ENCODE measurements around the gene EXOC4.

EXOC4 gene

DNA sequence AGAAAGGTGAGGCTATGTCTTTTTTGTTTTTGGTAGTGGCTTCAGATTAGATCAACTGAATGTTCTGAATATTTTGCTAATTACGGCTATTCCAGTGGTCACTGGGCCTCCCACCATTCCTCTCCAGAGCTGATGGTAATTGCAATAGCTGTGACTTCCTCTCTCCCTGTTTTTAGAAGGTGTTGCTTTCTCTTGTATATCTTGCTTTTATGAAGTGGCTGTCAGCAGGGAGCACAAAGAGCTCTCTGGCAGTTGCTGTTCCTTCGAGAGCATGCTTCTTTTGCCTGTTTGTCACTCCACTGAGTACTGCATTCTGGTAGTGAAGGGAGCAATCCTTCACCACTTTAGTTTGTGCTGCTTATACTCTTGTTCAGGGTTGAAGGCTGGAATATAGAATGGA, 133.3 kb downstream of the EXOC4 start:
- POLR2A ChIA-PET = no interaction called here
- Histone ChIP-seq H3K27me3 (replicated peaks in 2 of 5; ENCODE audit: control insufficient read depth in 4 of 5, insufficient read depth in 5 of 5, low read length in 4 of 5) (no peaks in the 10 kb centered on the region), H3K4me3 (ENCODE audit: control insufficient read depth in 1 of 7, extremely low read depth in 1 of 7, insufficient read depth in 4 of 7, low read depth in 2 of 7, low read length in 6 of 7) (no peak overlapping the region), H3K9me3 (ENCODE audit: control extremely low read depth in 1 of 5, control insufficient read depth in 4 of 5, insufficient read depth in 2 of 5, low read depth in 1 of 5, low read length in 4 of 5) (peaks cover 0 to 1% (median 0%) of the 10 kb centered on the region in 5 experiments), H3K27ac (ENCODE audit: insufficient read depth in 1 of 2, low read depth in 1 of 2, low read length in 2 of 2, poor library complexity in 1 of 2, severe bottlenecking in 2 of 2) (no peak overlapping the region), H3K36me3 (ENCODE audit: control insufficient read depth in 4 of 4, insufficient read depth in 4 of 4, low read length in 3 of 4) (peaks cover 2 to 4% (median 4%) of the 10 kb centered on the region in 4 experiments), H3K4me1 (ENCODE audit: control extremely low read depth in 1 of 4, control insufficient read depth in 4 of 4, insufficient read depth in 4 of 4, low read length in 3 of 4) (no peaks in the 10 kb centered on the region)
- no peak for DNase-seq
- 100% methylated on average over 2 of the region's 2 CpGs for WGBS (ENCODE audit: insufficient coverage)
- CTCF ChIA-PET = no interaction called here

- 87% methylated on average over 4 of the region's 4 CpGs for WGBS (ENCODE audit: insufficient coverage)
- CTCF ChIA-PET = no interaction called here
These were observed 136.8 kb downstream of the EXOC4 start for GRCh38 chr7:133389727-133390126.

GRCh38 chr7:133391206-133391605, 138.3 kb downstream of the EXOC4 start:
- Histone ChIP-seq H3K4me3 (ENCODE audit: control insufficient read depth in 1 of 7, extremely low read depth in 1 of 7, insufficient read depth in 4 of 7, low read depth in 2 of 7, low read length in 6 of 7) (no peak overlapping the region), H3K27ac (ENCODE audit: insufficient read depth in 1 of 2, low read depth in 1 of 2, low read length in 2 of 2, poor library complexity in 1 of 2, severe bottlenecking in 2 of 2) (no peak overlapping the region), H3K9me3 (ENCODE audit: control extremely low read depth in 1 of 5, control insufficient read depth in 4 of 5, insufficient read depth in 2 of 5, low read depth in 1 of 5, low read length in 4 of 5) (no peaks in the 10 kb centered on the region), H3K27me3 (replicated peaks in 2 of 5; ENCODE audit: control insufficient read depth in 4 of 5, insufficient read depth in 5 of 5, low read length in 4 of 5) (no peaks in the 10 kb centered on the region), H3K36me3 (ENCODE audit: control insufficient read depth in 4 of 4, insufficient read depth in 4 of 4, low read length in 3 of 4) (no peaks in the 10 kb centered on the region), H3K4me1 (ENCODE audit: control extremely low read depth in 1 of 4, control insufficient read depth in 4 of 4, insufficient read depth in 4 of 4, low read length in 3 of 4) (peaks cover 0 to 3% (median 0%) of the 10 kb centered on the region in 4 experiments)
- ChIA-PET CTCF (no interaction called here), POLR2A (no interaction called here)
- WGBS (ENCODE audit: insufficient coverage) = over 99% methylated on average over 11 of the region's 11 CpGs
- no peak for DNase-seq

More at GRCh38 chr7:133389727-133390126, 136.8 kb downstream of the EXOC4 start:
- peak in 1 of 3 donors; percentile 4 for DNase-seq
- H3K27ac ChIP-seq (ENCODE audit: insufficient read depth in 1 of 2, low read depth in 1 of 2, low read length in 2 of 2, poor library complexity in 1 of 2, severe bottlenecking in 2 of 2) = no peak overlapping the region
- POLR2A ChIA-PET = interaction anchor here (0.6 kb wide), 1 partner anchor 811 kb away, joined by 8 read pairs; no protein-coding TSS in a partner anchor
- H3K27me3 ChIP-seq (replicated peaks in 2 of 5; ENCODE audit: control insufficient read depth in 4 of 5, insufficient read depth in 5 of 5, low read length in 4 of 5) = no peaks in the 10 kb centered on the region
- H3K4me3 ChIP-seq (ENCODE audit: control insufficient read depth in 1 of 7, extremely low read depth in 1 of 7, insufficient read depth in 4 of 7, low read depth in 2 of 7, low read length in 6 of 7) = no peak overlapping the region
- peaks cover 0 to 4% (median 3%) of the 10 kb centered on the region in 4 experiments for H3K36me3 ChIP-seq (ENCODE audit: control insufficient read depth in 4 of 4, insufficient read depth in 4 of 4, low read length in 3 of 4)
- no peaks in the 10 kb centered on the region for H3K9me3 ChIP-seq (ENCODE audit: control extremely low read depth in 1 of 5, control insufficient read depth in 4 of 5, insufficient read depth in 2 of 5, low read depth in 1 of 5, low read length in 4 of 5)
- peaks cover 0 to 3% (median 0%) of the 10 kb centered on the region in 4 experiments for H3K4me1 ChIP-seq (ENCODE audit: control extremely low read depth in 1 of 4, control insufficient read depth in 4 of 4, insufficient read depth in 4 of 4, low read length in 3 of 4)

DNA sequence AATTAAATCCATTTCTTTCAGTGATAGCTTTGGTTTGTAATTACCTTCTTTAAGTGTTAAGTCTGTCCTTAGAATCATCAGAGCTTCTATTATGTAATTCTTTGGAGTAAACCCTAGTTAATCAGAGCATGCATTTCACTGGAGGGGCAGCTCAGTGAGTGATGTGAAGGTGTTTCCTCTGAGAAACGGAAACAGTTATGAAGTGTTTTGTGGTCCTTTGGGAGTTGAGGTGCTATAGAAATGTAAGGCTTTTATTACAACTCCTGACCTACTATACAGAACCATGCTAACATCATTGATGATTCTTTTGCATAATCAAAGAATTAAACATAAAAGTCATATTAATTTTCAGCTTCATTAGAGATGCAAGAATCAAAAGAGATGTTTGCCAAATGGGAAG, 141.5 kb downstream of the EXOC4 start:
- ChIA-PET POLR2A (interaction anchor here (0.6 kb wide), 1 partner anchor 467 kb away, joined by 3 read pairs; no protein-coding TSS in a partner anchor), CTCF (no interaction called here)
- Histone ChIP-seq H3K9me3 (ENCODE audit: control extremely low read depth in 1 of 5, control insufficient read depth in 4 of 5, insufficient read depth in 2 of 5, low read depth in 1 of 5, low read length in 4 of 5) (no peaks in the 10 kb centered on the region), H3K27me3 (replicated peaks in 2 of 5; ENCODE audit: control insufficient read depth in 4 of 5, insufficient read depth in 5 of 5, low read length in 4 of 5) (no peaks in the 10 kb centered on the region), H3K4me3 (ENCODE audit: control insufficient read depth in 1 of 7, extremely low read depth in 1 of 7, insufficient read depth in 4 of 7, low read depth in 2 of 7, low read length in 6 of 7) (no peak overlapping the region), H3K4me1 (ENCODE audit: control extremely low read depth in 1 of 4, control insufficient read depth in 4 of 4, insufficient read depth in 4 of 4, low read length in 3 of 4) (peaks cover 0 to 3% (median 0%) of the 10 kb centered on the region in 4 experiments), H3K27ac (ENCODE audit: insufficient read depth in 1 of 2, low read depth in 1 of 2, low read length in 2 of 2, poor library complexity in 1 of 2, severe bottlenecking in 2 of 2) (no peak overlapping the region), H3K36me3 (ENCODE audit: control insufficient read depth in 4 of 4, insufficient read depth in 4 of 4, low read length in 3 of 4) (no peaks in the 10 kb centered on the region)
- no CpG with 5 or more reads among the region's 1 CpG for WGBS (ENCODE audit: insufficient coverage)
- peak in 2 of 3 donors; percentile 58 to 78 for DNase-seq

DNA sequence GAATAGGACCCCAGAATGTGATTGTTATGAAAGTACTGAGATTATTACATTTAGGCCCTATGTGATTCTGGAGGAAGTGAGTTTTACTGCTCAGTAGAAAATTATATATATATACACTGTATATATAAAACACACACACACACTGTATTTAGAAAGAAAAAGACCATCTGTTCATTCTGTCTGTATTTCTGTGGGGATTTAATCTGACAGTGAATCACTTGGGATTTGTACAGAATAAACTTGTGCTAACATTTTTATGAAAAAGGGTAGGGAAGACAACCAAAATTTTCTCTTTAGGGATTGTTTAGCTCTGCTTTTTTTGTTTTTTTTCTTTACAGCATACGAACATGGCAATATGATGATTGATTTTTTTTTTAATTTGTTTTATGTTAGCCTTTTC, 142.7 kb downstream of the EXOC4 start:
- ChIA-PET CTCF (no interaction called here), POLR2A (interaction anchor here (0.6 kb wide), 1 partner anchor 921 kb away, joined by 5 read pairs; the partner anchor contains the start of gene SLC35B4)
- no peaks in the 10 kb centered on the region for H3K36me3 ChIP-seq (ENCODE audit: control insufficient read depth in 4 of 4, insufficient read depth in 4 of 4, low read length in 3 of 4)
- no peak overlapping the region for H3K4me3 ChIP-seq (ENCODE audit: control insufficient read depth in 1 of 7, extremely low read depth in 1 of 7, insufficient read depth in 4 of 7, low read depth in 2 of 7, low read length in 6 of 7)
- DNase-seq = no peak
- WGBS (ENCODE audit: insufficient coverage) = no CpG with 5 or more reads among the region's 1 CpG
- H3K27ac ChIP-seq (ENCODE audit: insufficient read depth in 1 of 2, low read depth in 1 of 2, low read length in 2 of 2, poor library complexity in 1 of 2, severe bottlenecking in 2 of 2) = no peak overlapping the region
- peaks cover 0 to 3% (median under 1%) of the 10 kb centered on the region in 4 experiments for H3K4me1 ChIP-seq (ENCODE audit: control extremely low read depth in 1 of 4, control insufficient read depth in 4 of 4, insufficient read depth in 4 of 4, low read length in 3 of 4)
- no peaks in the 10 kb centered on the region for H3K9me3 ChIP-seq (ENCODE audit: control extremely low read depth in 1 of 5, control insufficient read depth in 4 of 5, insufficient read depth in 2 of 5, low read depth in 1 of 5, low read length in 4 of 5)
- no peaks in the 10 kb centered on the region for H3K27me3 ChIP-seq (replicated peaks in 2 of 5; ENCODE audit: control insufficient read depth in 4 of 5, insufficient read depth in 5 of 5, low read length in 4 of 5)

DNA sequence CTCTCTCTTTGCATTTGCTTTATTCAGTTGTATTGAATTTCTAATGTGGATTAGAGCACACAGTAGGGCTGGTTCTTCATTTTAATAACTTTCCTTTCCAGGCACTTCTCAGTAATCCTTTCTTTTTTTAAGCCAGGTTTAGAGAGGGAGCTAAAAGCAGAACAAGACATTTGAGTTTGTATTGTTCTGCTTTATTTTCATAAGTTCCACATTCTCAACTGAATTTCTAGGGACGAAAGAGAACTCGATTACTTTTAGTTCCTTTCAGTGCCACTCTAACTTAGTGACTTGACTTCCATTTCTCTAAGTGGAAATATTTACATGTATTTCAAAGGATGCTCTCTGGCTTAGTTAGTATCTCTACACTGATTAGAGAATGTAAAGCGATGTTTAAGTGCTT, 145.6 kb downstream of the EXOC4 start:
- peaks cover 0 to 10% (median 2%) of the 10 kb centered on the region in 4 experiments for H3K4me1 ChIP-seq (ENCODE audit: control extremely low read depth in 1 of 4, control insufficient read depth in 4 of 4, insufficient read depth in 4 of 4, low read length in 3 of 4)
- no peaks in the 10 kb centered on the region for H3K36me3 ChIP-seq (ENCODE audit: control insufficient read depth in 4 of 4, insufficient read depth in 4 of 4, low read length in 3 of 4)
- no CpG with 5 or more reads among the region's 3 CpGs for WGBS (ENCODE audit: insufficient coverage)
- no peaks in the 10 kb centered on the region for H3K27me3 ChIP-seq (replicated peaks in 2 of 5; ENCODE audit: control insufficient read depth in 4 of 5, insufficient read depth in 5 of 5, low read length in 4 of 5)
- ChIA-PET CTCF (no interaction called here), POLR2A (no interaction called here)
- no peak overlapping the region for H3K27ac ChIP-seq (ENCODE audit: insufficient read depth in 1 of 2, low read depth in 1 of 2, low read length in 2 of 2, poor library complexity in 1 of 2, severe bottlenecking in 2 of 2)
- H3K4me3 ChIP-seq (ENCODE audit: control insufficient read depth in 1 of 7, extremely low read depth in 1 of 7, insufficient read depth in 4 of 7, low read depth in 2 of 7, low read length in 6 of 7) = no peak overlapping the region
- H3K9me3 ChIP-seq (ENCODE audit: control extremely low read depth in 1 of 5, control insufficient read depth in 4 of 5, insufficient read depth in 2 of 5, low read depth in 1 of 5, low read length in 4 of 5) = no peaks in the 10 kb centered on the region
- peak in 2 of 3 donors; percentile 5 to 33 for DNase-seq

GRCh38 chr7:133401225-133401624, 148.3 kb downstream of the EXOC4 start:
- no CpG with 5 or more reads among the region's 1 CpG for whole genome bisulfite sequencing (ENCODE audit: insufficient coverage)
- CTCF ChIA-PET = no interaction called here
- Histone ChIP-seq H3K27me3 (replicated peaks in 2 of 5; ENCODE audit: control insufficient read depth in 4 of 5, insufficient read depth in 5 of 5, low read length in 4 of 5) (no peaks in the 10 kb centered on the region), H3K4me1 (ENCODE audit: control extremely low read depth in 1 of 4, control insufficient read depth in 4 of 4, insufficient read depth in 4 of 4, low read length in 3 of 4) (peaks cover 0 to 10% (median 0%) of the 10 kb centered on the region in 4 experiments), H3K27ac (ENCODE audit: insufficient read depth in 1 of 2, low read depth in 1 of 2, low read length in 2 of 2, poor library complexity in 1 of 2, severe bottlenecking in 2 of 2) (no peak overlapping the region), H3K36me3 (ENCODE audit: control insufficient read depth in 4 of 4, insufficient read depth in 4 of 4, low read length in 3 of 4) (no peaks in the 10 kb centered on the region), H3K9me3 (ENCODE audit: control extremely low read depth in 1 of 5, control insufficient read depth in 4 of 5, insufficient read depth in 2 of 5, low read depth in 1 of 5, low read length in 4 of 5) (no peaks in the 10 kb centered on the region), H3K4me3 (ENCODE audit: control insufficient read depth in 1 of 7, extremely low read depth in 1 of 7, insufficient read depth in 4 of 7, low read depth in 2 of 7, low read length in 6 of 7) (no peak overlapping the region)
- POLR2A ChIA-PET = no interaction called here
- no peak for DNase-seq
